Prostate gland (tissue), 2 donors: ENCODE measurements around the gene ATP9A.
"Not testable (repeated sequence)": the region's sequence is repeated elsewhere in the genome, so short reads cannot be mapped to it uniquely, and the experiment has no call there.

ENCODE experiments used
- POLR2A ChIP-seq: fragments of 450-650 bp; IDR thresholded peaks from one replicate; pipeline ENCODE4 v1.6.1; 2016; ENCODE audit warnings: antibody characterized with exemption, mild to moderate bottlenecking
- TF ChIP-seq, protein P1 (sequence below), 4 experiments: fragments of 200-600 bp in 2 of 4; fragments of 450-650 bp in 2 of 4; sonication (generic) in 2 of 4; IDR thresholded peaks; 1 replicate in 3 of 4; 2 replicates in 1 of 4; pipeline ENCODE4 v1.5.1; 2016 to 2019; ENCODE audit warnings: antibody characterized with exemption in 4 of 4, mild to moderate bottlenecking in 2 of 4, moderate library complexity in 2 of 4

DNA sequence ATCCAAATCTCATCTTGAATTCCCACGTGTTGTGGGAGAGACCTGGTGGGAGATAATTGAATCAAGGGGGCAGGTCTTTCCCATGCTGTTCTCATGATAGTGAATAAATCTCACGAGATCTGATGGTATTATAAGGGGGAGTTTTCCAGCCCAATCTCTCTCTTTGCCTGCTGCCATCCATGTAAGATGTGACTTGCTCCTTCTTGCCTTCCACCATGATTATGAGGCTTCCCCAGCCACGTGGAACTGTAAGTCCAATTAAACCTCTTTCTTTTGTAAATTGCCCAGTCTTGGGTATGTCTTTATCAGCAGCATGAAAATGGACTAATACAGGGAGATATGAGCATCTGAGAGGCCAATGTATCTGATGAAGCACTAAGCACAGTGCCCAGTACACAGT, 199.7 kb downstream of the ATP9A start:
- TF ChIP-seq, protein P1, sequence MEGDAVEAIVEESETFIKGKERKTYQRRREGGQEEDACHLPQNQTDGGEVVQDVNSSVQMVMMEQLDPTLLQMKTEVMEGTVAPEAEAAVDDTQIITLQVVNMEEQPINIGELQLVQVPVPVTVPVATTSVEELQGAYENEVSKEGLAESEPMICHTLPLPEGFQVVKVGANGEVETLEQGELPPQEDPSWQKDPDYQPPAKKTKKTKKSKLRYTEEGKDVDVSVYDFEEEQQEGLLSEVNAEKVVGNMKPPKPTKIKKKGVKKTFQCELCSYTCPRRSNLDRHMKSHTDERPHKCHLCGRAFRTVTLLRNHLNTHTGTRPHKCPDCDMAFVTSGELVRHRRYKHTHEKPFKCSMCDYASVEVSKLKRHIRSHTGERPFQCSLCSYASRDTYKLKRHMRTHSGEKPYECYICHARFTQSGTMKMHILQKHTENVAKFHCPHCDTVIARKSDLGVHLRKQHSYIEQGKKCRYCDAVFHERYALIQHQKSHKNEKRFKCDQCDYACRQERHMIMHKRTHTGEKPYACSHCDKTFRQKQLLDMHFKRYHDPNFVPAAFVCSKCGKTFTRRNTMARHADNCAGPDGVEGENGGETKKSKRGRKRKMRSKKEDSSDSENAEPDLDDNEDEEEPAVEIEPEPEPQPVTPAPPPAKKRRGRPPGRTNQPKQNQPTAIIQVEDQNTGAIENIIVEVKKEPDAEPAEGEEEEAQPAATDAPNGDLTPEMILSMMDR (IDR thresholded peaks at IDR 0.05): not testable (repeated sequence)
- TF ChIP-seq POLR2A: not testable (repeated sequence)
